Aortic smooth muscle cell (primary cell): ENCODE data around the gene NRTN. TPM values are rescaled to one million over a fixed set of nuclear protein-coding genes. Genes with fewer than 3 reads are reported as not detected.

ENCODE experiments used
- total RNA-seq: library from RNA; depleted of rRNA; stranded (reverse); fragments of >200 nt; gene quantifications from 2 replicates; pipeline ENCODE4 v1.2.3, GENCODE V29; 2014

The NRTN gene
- total RNA-seq: not detected in 2 replicates

GRCh38 chr19:5804516-5805461, at the start of gene NRTN:
TSS of gene NRTN (plus strand) at chr19:5805067. CDS start at chr19:5824166, 19,099 bp downstream.

GRCh38 chr19:5784581-5785147, 20.2 kb upstream of the NRTN start, which contains the start of gene PRR22:
TSS of gene PRR22 (minus strand) at chr19:5784746. CDS start at chr19:5784660, 86 bp downstream.

GRCh38 chr19:5790559-5791520, 14.0 kb upstream of the NRTN start, which contains the start of gene DUS3L:
TSS of gene DUS3L (minus strand) at chr19:5791163. CDS start at chr19:5791141, 22 bp downstream.

GRCh38 chr19:5839065-5840017, 34.5 kb downstream of the NRTN start, which contains the start of gene FUT6:
TSS of gene FUT6 (minus strand) at chr19:5839702. CDS start at chr19:5832567, 7,135 bp downstream.

GRCh38 chr19:5851302-5851701, 46.4 kb downstream of the NRTN start, which contains the start of gene FUT3:
TSS of gene FUT3 (minus strand) at chr19:5851449.

Other genes with a start within 250 kb of the NRTN start
- 0.12 TPM in 1 of 2 replicates, not detected in the other for gene TINCR, start 237.1 kb upstream of the NRTN start, total RNA-seq
- gene SAFB2, start 182.3 kb upstream of the NRTN start, total RNA-seq: 32.4 and 32.9 TPM in 2 replicates
- 39.4 and 56.7 TPM in 2 replicates for gene SAFB, start 182.0 kb upstream of the NRTN start, total RNA-seq
- 43.5 and 51.8 TPM in 2 replicates for gene MICOS13, start 124.6 kb upstream of the NRTN start, total RNA-seq
- 9.1 and 9.6 TPM in 2 replicates for gene HSD11B1L, start 124.0 kb upstream of the NRTN start, total RNA-seq
- 348 and 461 TPM in 2 replicates for gene RPL36, start 114.8 kb upstream of the NRTN start, total RNA-seq
- gene LONP1, start 84.9 kb upstream of the NRTN start, total RNA-seq: 59.6 and 81.6 TPM in 2 replicates
- not detected in 2 replicates for gene CATSPERD, start 84.4 kb upstream of the NRTN start, total RNA-seq
- gene PRR22, start 20.3 kb upstream of the NRTN start, total RNA-seq: 0.26 and 0.37 TPM in 2 replicates
- 18.8 and 25.2 TPM in 2 replicates for gene DUS3L, start 13.9 kb upstream of the NRTN start, total RNA-seq
- gene FUT6, start 34.6 kb downstream of the NRTN start, total RNA-seq: not detected in 2 replicates
- not detected in 2 replicates for gene FUT3, start 46.4 kb downstream of the NRTN start, total RNA-seq
- gene FUT5, start 65.5 kb downstream of the NRTN start, total RNA-seq: not detected in 2 replicates
- 216 and 293 TPM in 2 replicates for gene NDUFA11, start 98.7 kb downstream of the NRTN start, total RNA-seq
- 5.5 and 6.7 TPM in 2 replicates for gene VMAC, start 99.8 kb downstream of the NRTN start, total RNA-seq
- gene CAPS, start 109.2 kb downstream of the NRTN start, total RNA-seq: 18.1 and 21.3 TPM in 2 replicates
- 32.5 and 36.2 TPM in 2 replicates for gene RANBP3, start 173.1 kb downstream of the NRTN start, total RNA-seq